Activated naive CD4-positive, alpha-beta T cell treated with Interleukin-2 at 50 U/mL for 16 hours (primary cell): Measurements from ENCODE around the gene CRTC3.
"Not testable (repeated sequence)": the region's sequence is repeated elsewhere in the genome, so short reads cannot be mapped to it uniquely, and the experiment has no call there.

Experiments used
- DNase-seq: peaks from one replicate; pipeline ENCODE4 v3.0.0-alpha.2; 2020

CRTC3 gene

GRCh38 chr15:90680371-90680935, 150.7 kb downstream of the CRTC3 start:
- DNase-seq, result no peak

GRCh38 chr15:90681056-90681455, 151.3 kb downstream of the CRTC3 start:
- no peak for DNase-seq

- DNase-seq, result no peak
Observed at GRCh38 chr15:90681480-90681879, 151.8 kb downstream of the CRTC3 start.

- DNase-seq, result no peak
Observed at GRCh38 chr15:90683371-90683770, 153.6 kb downstream of the CRTC3 start.

GRCh38 chr15:90683876-90684275, 154.2 kb downstream of the CRTC3 start:
- no peak for DNase-seq

- DNase-seq, result no peak
Observed at GRCh38 chr15:90684281-90684680, 154.6 kb downstream of the CRTC3 start.

GRCh38 chr15:90685591-90686434, 156.1 kb downstream of the CRTC3 start:
- DNase-seq, result no peak

GRCh38 chr15:90686435-90687218, 156.9 kb downstream of the CRTC3 start:
- no peak for DNase-seq

GRCh38 chr15:90689326-90689961, 159.7 kb downstream of the CRTC3 start:
- not testable (repeated sequence) for DNase-seq

GRCh38 chr15:90690585-90690984, 160.9 kb downstream of the CRTC3 start:
- no peak for DNase-seq

GRCh38 chr15:90691369-90691768, 161.6 kb downstream of the CRTC3 start:
- no peak for DNase-seq

- DNase-seq, result no peak
Observed at GRCh38 chr15:90691982-90692773, 162.5 kb downstream of the CRTC3 start.
